HL-60/S4 treated with retinoic acid at 250 ng/mL for 4 days and 3 days (cell line): ENCODE data around the gene TACC2.
"Not testable (repeated sequence)": the region's sequence is repeated elsewhere in the genome, so short reads cannot be mapped to it uniquely, and the experiment has no call there.

Experiments used
- in situ Hi-C: fragments of 300-500 bp; cut with MboI; formaldehyde crosslinking; loops from 2 replicates; pipeline ENCODE4 v1.7.0; 2022; ENCODE audit warnings: low sequenced_read_pairs

The TACC2 gene

GRCh38 chr10:121983852-121984251 lies 5.1 kb upstream of the TACC2 start:
- in situ Hi-C loops: no loop called here

DNA sequence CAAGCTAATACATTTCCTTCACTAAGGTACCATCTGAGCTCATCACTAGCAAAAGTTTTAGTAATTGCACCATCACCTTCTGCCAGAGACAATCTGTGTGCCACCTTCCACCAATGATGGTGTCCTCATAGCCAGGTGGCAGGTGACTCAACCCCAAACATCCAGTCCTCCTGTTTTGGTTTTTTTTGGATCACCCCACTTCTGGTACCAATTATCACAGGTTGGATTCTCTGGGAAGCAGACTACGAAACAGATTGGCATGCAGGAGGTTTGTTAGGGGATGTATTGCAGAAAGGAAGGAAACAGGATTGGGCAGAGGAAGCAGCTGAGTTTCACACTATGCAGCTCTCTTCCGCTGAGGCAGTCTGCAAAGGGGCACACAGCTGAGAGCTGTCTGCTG lies 4.5 kb upstream of the TACC2 start:
- in situ Hi-C loops: no loop called here

DNA sequence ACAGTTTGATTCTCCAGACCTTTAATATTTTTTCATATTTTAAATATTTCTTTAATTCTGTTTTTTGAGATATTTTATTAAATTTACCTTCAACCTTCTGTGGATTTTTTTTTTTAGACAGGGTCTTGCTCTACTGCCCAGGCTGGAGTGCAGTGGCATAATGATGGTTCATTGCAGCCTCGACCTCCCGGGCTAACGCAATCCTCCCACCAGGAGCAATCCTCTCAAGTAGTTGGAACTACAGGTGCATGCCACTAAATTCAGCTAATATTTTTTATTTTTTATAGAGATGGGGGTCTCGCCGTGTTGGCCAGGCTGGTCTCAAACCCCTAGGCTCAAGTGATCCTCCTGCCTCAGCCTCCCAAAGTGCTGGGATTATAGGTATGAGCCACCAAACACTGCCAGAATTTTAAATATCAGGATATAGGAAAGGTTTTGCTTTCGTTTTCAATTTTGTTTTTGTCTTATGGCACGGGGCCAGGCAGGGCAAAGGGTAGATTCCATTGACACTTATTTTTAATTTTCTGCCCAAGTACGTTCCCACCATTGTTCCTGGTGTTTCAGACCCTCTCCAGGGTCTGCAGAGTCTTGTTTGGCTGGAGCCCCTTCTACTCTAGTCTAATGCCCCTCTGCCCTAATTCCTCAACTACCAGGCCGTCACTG lies 1.2 kb downstream of the TACC2 start:
- in situ Hi-C loops: no loop called here

- in situ Hi-C loops: not testable (repeated sequence)
These were observed 2.8 kb downstream of the TACC2 start for GRCh38 chr10:121991727-121992126.

DNA sequence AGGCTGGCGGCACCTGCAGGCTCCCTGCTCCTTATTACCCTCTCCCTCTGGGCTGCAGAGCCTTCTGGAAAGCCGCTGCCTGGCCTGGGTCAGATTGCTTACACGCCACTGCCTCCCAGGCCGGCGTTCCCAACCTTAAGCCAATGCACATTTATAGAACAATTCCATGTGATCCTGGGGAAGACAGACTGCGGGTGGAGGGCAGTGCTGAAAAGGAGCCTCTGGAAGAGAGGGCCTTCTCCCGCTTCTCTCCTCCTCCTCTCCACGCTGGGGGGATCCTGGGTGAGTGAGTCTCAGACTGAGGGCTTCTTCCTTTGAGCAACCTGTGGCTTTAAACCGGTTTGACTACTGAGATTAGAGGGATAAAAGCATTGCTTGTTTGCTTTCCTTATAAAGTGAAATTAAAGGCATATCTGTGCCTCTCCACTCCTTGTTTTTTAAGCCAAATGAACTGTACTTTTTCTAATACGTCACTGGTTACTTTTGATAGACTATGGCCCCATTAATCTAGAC lies 5.5 kb downstream of the TACC2 start:
- in situ Hi-C loops: no loop called here

- in situ Hi-C loops: no loop called here
These were observed 9.5 kb downstream of the TACC2 start for GRCh38 chr10:121998462-121998861.

GRCh38 chr10:121999301-121999700 lies 10.3 kb downstream of the TACC2 start:
- in situ Hi-C loops: no loop called here

DNA sequence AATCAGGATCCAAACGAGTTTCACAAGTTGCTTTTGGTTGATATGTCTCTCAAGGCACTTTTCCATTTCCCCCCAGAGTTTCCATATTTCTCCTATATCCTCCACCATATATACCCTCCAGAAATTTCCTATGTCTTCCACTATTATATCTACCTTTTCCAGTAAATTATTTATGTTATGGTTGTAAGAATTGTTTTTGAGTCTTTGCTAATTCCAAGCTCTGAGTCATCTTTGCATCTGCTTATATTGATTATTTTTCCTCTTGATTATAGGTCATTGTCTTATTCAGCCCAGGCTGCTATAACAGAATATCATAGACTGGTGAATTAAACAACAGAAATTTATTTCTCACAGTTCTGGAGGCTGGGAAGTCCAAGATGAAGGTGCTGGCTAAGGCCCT lies 12.7 kb downstream of the TACC2 start:
- in situ Hi-C loops: no loop called here

- in situ Hi-C loops: no loop called here
These were observed 18.5 kb downstream of the TACC2 start for GRCh38 chr10:122007415-122007814.

DNA sequence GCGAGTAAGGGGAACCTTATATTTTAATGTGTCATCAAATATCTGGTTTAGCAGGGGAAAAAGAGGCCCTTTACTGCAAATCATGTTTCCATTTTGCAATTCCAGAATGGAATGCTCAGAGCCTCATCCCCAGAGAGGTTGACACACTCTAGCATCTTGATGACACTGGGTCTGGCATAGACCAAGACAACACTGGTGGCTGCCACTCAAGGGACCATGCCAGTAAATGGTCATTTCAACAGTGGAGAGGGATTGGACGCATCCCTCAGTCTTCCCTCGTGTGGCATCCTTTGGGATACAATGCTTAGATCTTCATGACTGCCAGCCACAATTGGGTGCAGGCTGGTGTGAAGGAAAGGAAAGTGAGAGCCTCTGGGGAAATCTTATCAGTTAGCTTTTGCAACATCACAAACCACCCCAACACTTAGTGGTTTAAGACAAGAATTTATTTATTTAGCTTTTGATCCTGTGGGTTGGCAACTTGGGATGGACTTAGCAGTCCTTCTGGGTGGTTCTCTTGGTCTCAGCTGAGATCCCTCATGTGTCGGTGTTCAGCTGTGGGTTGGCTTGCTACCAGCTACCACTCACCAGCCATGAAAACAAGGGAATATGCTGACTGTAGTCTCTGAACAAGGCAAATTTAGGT lies 21.6 kb downstream of the TACC2 start:
- in situ Hi-C loops: no loop called here

- in situ Hi-C loops: no loop called here
These were observed 23.8 kb downstream of the TACC2 start for GRCh38 chr10:122012731-122013130.

DNA sequence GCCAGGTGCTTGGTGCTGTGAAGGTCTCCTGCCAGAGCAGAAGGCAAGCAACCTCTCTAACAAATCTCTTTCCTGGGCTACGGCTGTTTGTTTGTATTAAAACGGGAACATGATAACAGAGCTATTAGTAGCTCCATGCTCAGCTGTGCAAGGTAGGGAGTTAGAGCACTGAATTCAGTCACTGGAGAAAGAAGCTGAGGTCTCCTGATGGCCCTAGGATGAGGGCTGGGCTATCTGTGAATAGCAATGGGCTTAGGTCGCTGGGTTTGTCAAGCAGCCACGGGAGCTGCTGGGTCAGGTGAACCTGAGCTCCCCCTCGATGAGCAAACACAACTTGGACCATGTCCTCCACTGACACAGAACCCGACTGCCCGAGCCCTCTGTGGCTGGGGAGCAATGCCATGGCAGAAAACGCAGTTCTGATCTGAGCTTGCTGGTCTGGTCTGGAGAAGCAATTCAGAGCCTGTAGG lies 24.4 kb downstream of the TACC2 start:
- in situ Hi-C loops: no loop called here

GRCh38 chr10:122014652-122015248 lies 25.8 kb downstream of the TACC2 start:
- in situ Hi-C loops: no loop called here

- in situ Hi-C loops: not testable (repeated sequence)
These were observed 29.0 kb downstream of the TACC2 start for GRCh38 chr10:122017926-122018325.

DNA sequence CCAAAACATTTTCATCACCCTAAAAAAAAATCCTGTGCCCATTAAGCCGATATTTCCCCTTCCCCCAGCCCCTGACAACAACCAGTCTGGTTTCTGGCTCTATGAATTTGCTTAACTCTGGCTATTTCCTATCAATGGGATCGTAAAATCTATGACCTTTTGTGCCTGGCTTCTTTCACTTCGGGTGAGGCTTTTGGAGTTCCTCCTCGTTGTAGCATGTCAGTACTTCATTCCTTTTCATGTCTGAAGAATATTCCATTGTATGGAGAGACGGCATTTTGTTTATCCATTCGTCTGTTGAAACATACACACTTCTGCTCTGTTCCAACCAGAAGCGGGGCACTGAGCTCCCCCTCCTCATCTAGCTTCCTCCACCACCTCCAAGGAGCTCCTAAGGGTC lies 29.5 kb downstream of the TACC2 start:
- in situ Hi-C loops: no loop called here

GRCh38 chr10:122018951-122019413 lies 30.0 kb downstream of the TACC2 start:
- in situ Hi-C loops: no loop called here

- in situ Hi-C loops: no loop called here
These were observed 30.5 kb downstream of the TACC2 start for GRCh38 chr10:122019414-122019975.

- in situ Hi-C loops: no loop called here
These were observed 31.3 kb downstream of the TACC2 start for GRCh38 chr10:122020226-122020625.

GRCh38 chr10:122021379-122021778 lies 32.4 kb downstream of the TACC2 start:
- in situ Hi-C loops: no loop called here

DNA sequence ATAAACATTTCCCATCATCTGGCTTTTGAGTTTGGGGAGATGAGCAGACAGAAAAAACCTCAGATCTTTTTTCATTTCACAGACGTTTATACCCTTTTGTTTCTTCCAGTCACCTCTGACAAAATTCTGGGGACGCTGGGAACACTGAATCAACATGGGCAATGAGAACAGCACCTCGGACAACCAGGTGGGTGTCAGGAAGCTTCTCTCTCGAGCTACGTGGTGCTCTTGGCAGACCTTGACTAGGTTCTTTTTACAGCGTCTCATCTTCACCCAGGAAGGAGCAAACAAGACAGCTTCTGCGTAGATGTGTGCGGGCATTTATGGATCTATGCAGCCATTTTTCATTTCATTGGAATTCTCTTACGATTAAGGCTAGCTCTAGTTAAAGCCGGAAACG lies 32.9 kb downstream of the TACC2 start:
- in situ Hi-C loops: no loop called here

- in situ Hi-C loops: no loop called here
These were observed 33.3 kb downstream of the TACC2 start for GRCh38 chr10:122022276-122022675.

DNA sequence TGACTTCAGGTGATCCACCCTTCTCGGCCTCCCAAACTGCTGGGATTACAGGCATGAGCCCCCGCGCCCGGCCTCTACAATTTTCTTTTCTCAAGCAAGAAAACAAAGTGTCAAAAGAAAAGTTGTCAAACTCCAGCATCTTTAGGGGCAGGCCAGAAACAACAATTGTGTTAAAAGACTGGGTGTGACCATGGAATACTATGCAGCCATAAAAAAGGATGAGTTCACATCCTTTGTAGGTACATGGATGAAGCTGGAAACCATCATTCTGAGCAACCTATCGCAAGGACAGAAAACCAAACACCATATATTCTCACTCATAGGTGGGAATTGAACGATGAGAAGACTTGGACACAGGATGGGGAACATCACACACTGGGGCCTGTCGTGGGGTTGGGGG lies 34.3 kb downstream of the TACC2 start:
- in situ Hi-C loops: not testable (repeated sequence)
